NCI-H2196 treated with DMSO at 0.1 percent for 48 hours (cell line): Measurements from ENCODE around the gene NUDT4.
A peak's percentile ranks its signal among the peaks of the same experiment; 100 is the strongest.
"Not testable (repeated sequence)": the region's sequence is repeated elsewhere in the genome, so short reads cannot be mapped to it uniquely, and the experiment has no call there.

Experiments
- DNase-seq: peaks from one replicate; lab custom pipeline; 2025; ENCODE audit not compliant: unreplicated experiment; lab: John Stamatoyannopoulos, UW

NUDT4 gene

GRCh38 chr12:93366422-93366821, 11.3 kb upstream of the NUDT4 start:
- no peak for DNase-seq

GRCh38 chr12:93368766-93369165, 9.0 kb upstream of the NUDT4 start:
- DNase-seq = no peak

- no peak for DNase-seq
Measured at GRCh38 chr12:93369505-93369904, 8.2 kb upstream of the NUDT4 start.

- no peak for DNase-seq
Measured at GRCh38 chr12:93370947-93371346, 6.8 kb upstream of the NUDT4 start.

GRCh38 chr12:93373961-93374656, 3.6 kb upstream of the NUDT4 start:
- no peak for DNase-seq

- DNase-seq = no peak
Measured at GRCh38 chr12:93375906-93376305, 1.8 kb upstream of the NUDT4 start.

GRCh38 chr12:93376436-93377251, 1.1 kb upstream of the NUDT4 start:
- DNase-seq = no peak

GRCh38 chr12:93378196-93378997, 672 bp downstream of the NUDT4 start:
- DNase-seq = not testable (repeated sequence)

- no peak for DNase-seq
Measured at GRCh38 chr12:93378998-93379325, 1.2 kb downstream of the NUDT4 start.

GRCh38 chr12:93379326-93379980, 1.7 kb downstream of the NUDT4 start:
- DNase-seq = no peak

GRCh38 chr12:93379981-93380361, 2.2 kb downstream of the NUDT4 start:
- DNase-seq = no peak

- DNase-seq = peak; percentile 27
Measured at GRCh38 chr12:93380480-93381121, 2.9 kb downstream of the NUDT4 start.

- DNase-seq = no peak
Measured at GRCh38 chr12:93381161-93381975, 3.6 kb downstream of the NUDT4 start.

GRCh38 chr12:93381976-93382437, 4.3 kb downstream of the NUDT4 start:
- not testable (repeated sequence) for DNase-seq

GRCh38 chr12:93387780-93388179, 10.1 kb downstream of the NUDT4 start:
- DNase-seq = no peak

- DNase-seq = no peak
Measured at GRCh38 chr12:93390031-93390430, 12.3 kb downstream of the NUDT4 start.

GRCh38 chr12:93390549-93391297, 13.0 kb downstream of the NUDT4 start:
- no peak for DNase-seq

- DNase-seq = no peak
Measured at GRCh38 chr12:93393425-93393824, 15.7 kb downstream of the NUDT4 start.

- no peak for DNase-seq
Measured at GRCh38 chr12:93397412-93397811, 19.7 kb downstream of the NUDT4 start.
